Measurements from ENCODE around the gene DDX24. TPM values are rescaled to one million over a fixed set of nuclear protein-coding genes. Genes with fewer than 3 reads are reported as not detected.
A peak's percentile ranks its signal among the peaks of the same experiment; 100 is the strongest.

The DDX24 gene
- total and polyA plus RNA-seq, 9 of the 15 experiments (the other 6 are each of a cell fraction or from before 2014, with no cell fraction given): 82.4 to 175 (median 122) TPM

- Histone ChIP-seq H3K9me1 (ENCODE audit: control insufficient read depth, insufficient read depth, low read length) (no peaks in the 10 kb centered on the region), H2AFZ (ENCODE audit: low read depth, low read length) (peak overlapping the region; percentile 89), H3K27ac (ENCODE audit: extremely low read depth, low read depth, low read length) (no peak overlapping the region), H3K79me2 (ENCODE audit: control insufficient read depth, insufficient read depth, low read length) (no peaks in the 10 kb centered on the region), H4K20me1 (replicated peaks; ENCODE audit: control insufficient read depth, insufficient read depth, low read length) (peaks cover 6% of the 10 kb centered on the region; the same call in 1 of the 2 replicates), H3K4me1 (replicated peaks in 1 of 2; ENCODE audit: control insufficient read depth in 2 of 2, insufficient read depth in 2 of 2, low read length in 2 of 2) (peaks cover 0 to 7% of the 10 kb centered on the region in 2 experiments; a peak in 1 of 5 replicates), H3K4me3 (no peak overlapping the region), H3K9me3 (replicated peaks; ENCODE audit: control insufficient read depth, insufficient read depth, low read depth, low read length) (no peaks in the 10 kb centered on the region), H3K9ac (ENCODE audit: insufficient read depth in 1 of 2, low read depth in 2 of 2, low read length in 2 of 2) (no peak overlapping the region), H3K4me2 (ENCODE audit: insufficient read depth, low read length) (peak overlapping the region; percentile 52), H3K36me3 (ENCODE audit: control insufficient read depth, insufficient read depth, low read length) (no peaks in the 10 kb centered on the region), H3K27me3 (ENCODE audit: control insufficient read depth in 2 of 2, insufficient read depth in 2 of 2, low read length in 2 of 2) (peaks cover 0 to 11% of the 10 kb centered on the region in 2 experiments; a peak in 2 of 5 replicates)
- DNase-seq (ENCODE audit: extremely low read depth in 1 of 4, low spot score in 3 of 4) (no peak), FAIRE-seq (no peak), ATAC-seq (no peak)
- ChIA-PET CTCF (ENCODE audit: low intra/inter-chr PET ratio) (no interaction called here), POLR2A (interaction anchor here (0.7 kb wide), 1 partner anchor 821 kb away, joined by 3 read pairs; no protein-coding TSS in a partner anchor)
- TF ChIP-seq ZNF274 (IDR thresholded peaks at IDR 0.05; ENCODE audit: borderline replicate concordance, low read depth, low read length) (no peak), ZNF77 (CRISPR knock-in tag; IDR thresholded peaks at IDR 0.05) (no peak), ZNF318 (IDR thresholded peaks at IDR 0.05; ENCODE audit: borderline replicate concordance in 1 of 2, low read depth in 1 of 2) (no peak), ATF3 (IDR thresholded peaks at IDR 0.05) (0 out of 2 replicates have a peak, but pooled peaks have one; percentile 11), ATF3 (CRISPR knock-in tag; conservative IDR thresholded peaks at IDR 0.05) (no peak)
- in situ Hi-C loops (cut with MboI): no loop called here
- intact Hi-C loops (cut with micrococcal nuclease): no loop called here
- BruUV-seq (replicated peaks): no TSS peak
- 49% methylated on average over 6 of the region's 6 CpGs for WGBS (ENCODE audit: insufficient coverage, low coverage, missing lambda C conversion rate)
Observed at GRCh38 chr14:94025720-94026119, 55.3 kb downstream of the DDX24 start.
